GM21526 (cell line): ENCODE measurements around the gene CSNK1A1L.

ENCODE experiments used
- ATAC-seq: cut with Tn5 transposase; IDR thresholded peaks from one replicate; pipeline ENCODE4 v1.9.1; 2021; ENCODE audit warnings: moderate library complexity; ENCODE audit not compliant: unreplicated experiment, low FRiP score

CSNK1A1L gene

GRCh38 chr13:37105251-37105714 lies at the start of gene CSNK1A1L:
CSNK1A1L (minus strand) TSS chr13:37105664; CDS start chr13:37105256, 408 bp downstream.
- ATAC-seq = no peak

GRCh38 chr13:37149380-37149779 lies 43.9 kb upstream of the CSNK1A1L start:
- no peak for ATAC-seq

GRCh38 chr13:37148501-37148900 lies 43.0 kb upstream of the CSNK1A1L start:
- no peak for ATAC-seq

- ATAC-seq = no peak
Observed at GRCh38 chr13:37144661-37145060, 39.2 kb upstream of the CSNK1A1L start.

- no peak for ATAC-seq
Observed at GRCh38 chr13:37143911-37144310, 38.4 kb upstream of the CSNK1A1L start.

GRCh38 chr13:37142877-37143276 lies 37.4 kb upstream of the CSNK1A1L start:
- ATAC-seq = no peak

- no peak for ATAC-seq
Observed at GRCh38 chr13:37141011-37141410, 35.5 kb upstream of the CSNK1A1L start.

GRCh38 chr13:37139356-37139755 lies 33.9 kb upstream of the CSNK1A1L start:
- no peak for ATAC-seq

GRCh38 chr13:37138926-37139325 lies 33.5 kb upstream of the CSNK1A1L start:
- no peak for ATAC-seq

GRCh38 chr13:37138169-37138568 lies 32.7 kb upstream of the CSNK1A1L start:
- no peak for ATAC-seq

GRCh38 chr13:37136633-37137032 lies 31.2 kb upstream of the CSNK1A1L start:
- no peak for ATAC-seq

- ATAC-seq = no peak
Observed at GRCh38 chr13:37136187-37136586, 30.7 kb upstream of the CSNK1A1L start.

GRCh38 chr13:37134411-37135041 lies 29.1 kb upstream of the CSNK1A1L start:
- ATAC-seq = no peak

GRCh38 chr13:37132211-37132610 lies 26.7 kb upstream of the CSNK1A1L start:
- no peak for ATAC-seq

GRCh38 chr13:37131092-37131491 lies 25.6 kb upstream of the CSNK1A1L start:
- ATAC-seq = no peak

GRCh38 chr13:37129866-37130265 lies 24.4 kb upstream of the CSNK1A1L start:
- no peak for ATAC-seq

- ATAC-seq = no peak
Observed at GRCh38 chr13:37127691-37128241, 22.3 kb upstream of the CSNK1A1L start.

GRCh38 chr13:37123337-37123736 lies 17.9 kb upstream of the CSNK1A1L start:
- no peak for ATAC-seq

GRCh38 chr13:37118016-37118415 lies 12.6 kb upstream of the CSNK1A1L start:
- no peak for ATAC-seq

- ATAC-seq = no peak
Observed at GRCh38 chr13:37114250-37114649, 8.8 kb upstream of the CSNK1A1L start.

- no peak for ATAC-seq
Observed at GRCh38 chr13:37113534-37113933, 8.1 kb upstream of the CSNK1A1L start.

- no peak for ATAC-seq
Observed at GRCh38 chr13:37109051-37109678, 3.7 kb upstream of the CSNK1A1L start.
